ENCODE results near the gene MMD. TPM values are rescaled to one million over a fixed set of nuclear protein-coding genes. Genes with fewer than 3 reads are reported as not detected.

Gene MMD
- total RNA-seq, 1 donor from 2014 or later, result 16.0 TPM

GRCh38 chr17:55442462-55442861 lies 20.8 kb upstream of the MMD start:
- intact Hi-C loops (cut with DNase I), result no loop called here
- no peaks in the 10 kb centered on the region for H3K27me3 ChIP-seq
- no peak for DNase-seq
- no peak overlapping the region for H3K27ac ChIP-seq
- H3K36me3 ChIP-seq, result no peaks in the 10 kb centered on the region
- no peak for TF ChIP-seq CTCF (IDR thresholded peaks at IDR 0.05)
- peaks cover 28% of the 10 kb centered on the region for H3K4me1 ChIP-seq
- H3K4me3 ChIP-seq, result no peak overlapping the region
- H3K9me3 ChIP-seq, result no peaks in the 10 kb centered on the region
- no peak for ATAC-seq

- no peak overlapping the region for H3K4me3 ChIP-seq
- TF ChIP-seq CTCF (IDR thresholded peaks at IDR 0.05), result no peak
- ATAC-seq, result no peak
- no peaks in the 10 kb centered on the region for H3K27me3 ChIP-seq
- no peak overlapping the region for H3K27ac ChIP-seq
- H3K9me3 ChIP-seq, result no peaks in the 10 kb centered on the region
- no peaks in the 10 kb centered on the region for H3K36me3 ChIP-seq
- intact Hi-C loops (cut with DNase I), result no loop called here
- H3K4me1 ChIP-seq, result peaks cover 28% of the 10 kb centered on the region
- DNase-seq, result no peak
Observed at GRCh38 chr17:55441544-55441943, 19.9 kb upstream of the MMD start.

- Histone ChIP-seq H3K36me3 (no peaks in the 10 kb centered on the region), H3K27ac (no peak overlapping the region)
- intact Hi-C loops (cut with DNase I), result no loop called here
Observed at GRCh38 chr17:55440391-55440790, 18.8 kb upstream of the MMD start.

GRCh38 chr17:55437159-55437605 lies 15.5 kb upstream of the MMD start:
- intact Hi-C loops (cut with DNase I), result no loop called here
- ATAC-seq (peak; percentile 59), DNase-seq (no peak)
- Histone ChIP-seq H3K36me3 (no peaks in the 10 kb centered on the region), H3K4me3 (no peak overlapping the region), H3K27me3 (no peaks in the 10 kb centered on the region), H3K4me1 (peaks cover 28% of the 10 kb centered on the region), H3K27ac (no peak overlapping the region), H3K9me3 (no peaks in the 10 kb centered on the region)
- TF ChIP-seq CTCF (IDR thresholded peaks at IDR 0.05), result no peak

More at GRCh38 chr17:55440391-55440790, 18.8 kb upstream of the MMD start:
- ATAC-seq (no peak), DNase-seq (no peak)
- TF ChIP-seq CTCF (IDR thresholded peaks at IDR 0.05), result no peak
- no peaks in the 10 kb centered on the region for H3K9me3 ChIP-seq
- H3K27me3 ChIP-seq, result no peaks in the 10 kb centered on the region
- H3K4me1 ChIP-seq, result peaks cover 21% of the 10 kb centered on the region
- no peak overlapping the region for H3K4me3 ChIP-seq

GRCh38 chr17:55436224-55437158 lies 14.9 kb upstream of the MMD start:
- Histone ChIP-seq H3K27me3 (no peaks in the 10 kb centered on the region), H3K36me3 (no peaks in the 10 kb centered on the region), H3K4me1 (peaks cover 24% of the 10 kb centered on the region), H3K27ac (no peak overlapping the region), H3K9me3 (no peaks in the 10 kb centered on the region), H3K4me3 (no peak overlapping the region)
- intact Hi-C loops (cut with DNase I), result no loop called here
- DNase-seq, result no peak
- TF ChIP-seq CTCF (IDR thresholded peaks at IDR 0.05), result no peak
- no peak for ATAC-seq

All from upper lobe of right lung (tissue), 1 donor.